Measurements from ENCODE around the gene EPB41.

The EPB41 gene

GRCh38 chr1:28899267-28899666, 15.1 kb upstream of the EPB41 start:
- no peak for DNase-seq (ENCODE audit: low read depth)
- TF ChIP-seq MAX (IDR thresholded peaks at IDR 0.05; ENCODE audit: low read depth, low read length): no peak
- no peak for TF ChIP-seq POLR2A (IDR thresholded peaks at IDR 0.05; ENCODE audit: extremely low read depth, insufficient read length)
- TF ChIP-seq MYC (IDR thresholded peaks at IDR 0.05; ENCODE audit: low read depth, low read length): no peak
- TF ChIP-seq CTCF (IDR thresholded peaks at IDR 0.05; ENCODE audit: low read depth, low read length): no peak
- no peak overlapping the region for H3K4me3 ChIP-seq (ENCODE audit: low read depth, low read length)

- DNase-seq (ENCODE audit: low read depth): no peak
- H3K4me3 ChIP-seq (ENCODE audit: low read depth, low read length): no peak overlapping the region
- TF ChIP-seq MAX (IDR thresholded peaks at IDR 0.05; ENCODE audit: low read depth, low read length) (no peak), MYC (IDR thresholded peaks at IDR 0.05; ENCODE audit: low read depth, low read length) (no peak), CTCF (IDR thresholded peaks at IDR 0.05; ENCODE audit: low read depth, low read length) (no peak), POLR2A (IDR thresholded peaks at IDR 0.05; ENCODE audit: extremely low read depth, insufficient read length) (no peak)
Observed at GRCh38 chr1:28900562-28900961, 13.8 kb upstream of the EPB41 start.

GRCh38 chr1:28902738-28903137, 11.6 kb upstream of the EPB41 start:
- TF ChIP-seq POLR2A (IDR thresholded peaks at IDR 0.05; ENCODE audit: extremely low read depth, insufficient read length): no peak
- TF ChIP-seq MYC (IDR thresholded peaks at IDR 0.05; ENCODE audit: low read depth, low read length): no peak
- no peak for TF ChIP-seq MAX (IDR thresholded peaks at IDR 0.05; ENCODE audit: low read depth, low read length)
- no peak for TF ChIP-seq CTCF (IDR thresholded peaks at IDR 0.05; ENCODE audit: low read depth, low read length)
- no peak overlapping the region for H3K4me3 ChIP-seq (ENCODE audit: low read depth, low read length)
- no peak for DNase-seq (ENCODE audit: low read depth)

- no peak overlapping the region for H3K4me3 ChIP-seq (ENCODE audit: low read depth, low read length)
- no peak for DNase-seq (ENCODE audit: low read depth)
- no peak for TF ChIP-seq MYC (IDR thresholded peaks at IDR 0.05; ENCODE audit: low read depth, low read length)
- TF ChIP-seq POLR2A (IDR thresholded peaks at IDR 0.05; ENCODE audit: extremely low read depth, insufficient read length): no peak
- TF ChIP-seq CTCF (IDR thresholded peaks at IDR 0.05; ENCODE audit: low read depth, low read length): no peak
- no peak for TF ChIP-seq MAX (IDR thresholded peaks at IDR 0.05; ENCODE audit: low read depth, low read length)
Observed at GRCh38 chr1:28905921-28906666, 8.3 kb upstream of the EPB41 start.

- TF ChIP-seq MAX (IDR thresholded peaks at IDR 0.05; ENCODE audit: low read depth, low read length) (no peak), CTCF (IDR thresholded peaks at IDR 0.05; ENCODE audit: low read depth, low read length) (no peak), POLR2A (IDR thresholded peaks at IDR 0.05; ENCODE audit: extremely low read depth, insufficient read length) (no peak), MYC (IDR thresholded peaks at IDR 0.05; ENCODE audit: low read depth, low read length) (no peak)
- DNase-seq (ENCODE audit: low read depth): no peak
- H3K4me3 ChIP-seq (ENCODE audit: low read depth, low read length): no peak overlapping the region
Observed at GRCh38 chr1:28909198-28909597, 5.2 kb upstream of the EPB41 start.
